GM23248 (cell line): ENCODE measurements around the gene RPL15.

Experiments used
- EZH2 ChIP-seq: fragments of 200-600 bp; sonication (generic); IDR thresholded peaks from 2 replicates; pipeline ENCODE4 v1.6.1; 2018; ENCODE audit warnings: antibody characterized with exemption, mild to moderate bottlenecking; ENCODE audit not compliant: insufficient read depth, poor library complexity, severe bottlenecking
- EZH2phosphoT487 ChIP-seq: fragments of 200-600 bp; sonication (generic); IDR thresholded peaks from 2 replicates; pipeline ENCODE4 v1.6.1; 2018; ENCODE audit warnings: antibody characterized with exemption, moderate library complexity, mild to moderate bottlenecking, low read depth; ENCODE audit not compliant: insufficient read depth

DNA sequence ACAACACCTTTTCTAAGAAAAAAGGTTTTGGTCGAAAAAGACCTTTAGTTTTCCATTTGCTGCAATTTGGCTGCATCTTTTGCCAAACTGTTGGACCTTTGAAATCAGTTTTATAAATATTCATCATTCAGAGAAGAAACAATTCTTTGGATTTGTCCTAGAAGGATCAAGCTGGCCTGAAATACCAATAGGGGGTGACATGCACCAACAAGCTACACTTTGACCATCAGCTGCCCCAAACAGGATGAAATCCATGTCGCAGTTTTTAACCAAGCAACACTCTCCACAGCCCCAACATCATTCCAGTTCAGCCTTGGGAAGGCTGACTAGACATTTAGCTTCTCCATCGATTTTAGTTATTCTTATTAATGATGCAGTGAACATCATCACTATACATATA, 9.8 kb downstream of the RPL15 start:
- TF ChIP-seq EZH2 (no peak), EZH2phosphoT487 (no peak)
